ENCODE measurements around the gene CDC42EP3.

Gene CDC42EP3

DNA sequence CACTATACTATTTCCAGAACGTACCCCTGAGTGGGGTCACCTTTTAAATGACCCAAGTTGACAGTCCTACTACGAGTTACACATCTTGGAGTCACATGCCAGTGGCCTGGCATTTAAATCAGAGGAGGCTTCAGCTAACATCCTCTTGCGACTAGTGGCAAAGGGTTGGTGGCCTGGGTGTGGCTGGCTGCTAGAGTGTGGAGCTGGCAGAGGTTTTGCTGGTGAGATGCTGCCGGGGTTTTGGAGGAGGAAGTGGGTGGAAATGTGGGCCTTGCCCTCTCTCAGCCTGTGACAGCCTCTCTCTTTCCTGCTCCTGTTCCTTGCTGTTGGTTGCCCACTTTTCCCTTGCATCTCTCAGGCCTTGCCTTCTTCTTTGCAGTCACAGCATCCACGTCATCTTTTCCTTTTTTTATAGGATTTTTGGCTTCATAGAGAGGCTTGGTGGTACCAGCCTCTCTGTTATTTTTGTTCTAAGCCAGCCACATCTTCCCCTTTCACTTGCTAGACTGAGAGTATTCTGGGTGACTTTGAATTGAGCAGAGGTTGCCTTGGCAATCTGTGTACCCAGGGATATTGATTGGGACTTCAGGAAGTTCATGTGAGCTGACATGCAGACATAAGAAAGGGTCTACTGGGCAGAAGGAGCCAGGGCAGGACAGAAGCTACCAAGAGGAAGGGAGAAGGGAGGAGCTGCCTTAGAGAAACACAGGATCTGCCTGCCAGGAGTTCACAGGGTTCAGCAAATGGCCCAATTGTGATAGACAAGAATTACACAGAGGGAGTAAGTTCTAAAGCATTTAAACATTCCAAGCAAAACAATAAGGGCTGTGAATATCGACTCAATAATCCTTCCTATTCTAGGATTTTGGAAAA lies 55.4 kb downstream of the CDC42EP3 start:
- H3K4me3 ChIP-seq (ENCODE audit: low read length), result no peak overlapping the region
- TF ChIP-seq, protein P1, sequence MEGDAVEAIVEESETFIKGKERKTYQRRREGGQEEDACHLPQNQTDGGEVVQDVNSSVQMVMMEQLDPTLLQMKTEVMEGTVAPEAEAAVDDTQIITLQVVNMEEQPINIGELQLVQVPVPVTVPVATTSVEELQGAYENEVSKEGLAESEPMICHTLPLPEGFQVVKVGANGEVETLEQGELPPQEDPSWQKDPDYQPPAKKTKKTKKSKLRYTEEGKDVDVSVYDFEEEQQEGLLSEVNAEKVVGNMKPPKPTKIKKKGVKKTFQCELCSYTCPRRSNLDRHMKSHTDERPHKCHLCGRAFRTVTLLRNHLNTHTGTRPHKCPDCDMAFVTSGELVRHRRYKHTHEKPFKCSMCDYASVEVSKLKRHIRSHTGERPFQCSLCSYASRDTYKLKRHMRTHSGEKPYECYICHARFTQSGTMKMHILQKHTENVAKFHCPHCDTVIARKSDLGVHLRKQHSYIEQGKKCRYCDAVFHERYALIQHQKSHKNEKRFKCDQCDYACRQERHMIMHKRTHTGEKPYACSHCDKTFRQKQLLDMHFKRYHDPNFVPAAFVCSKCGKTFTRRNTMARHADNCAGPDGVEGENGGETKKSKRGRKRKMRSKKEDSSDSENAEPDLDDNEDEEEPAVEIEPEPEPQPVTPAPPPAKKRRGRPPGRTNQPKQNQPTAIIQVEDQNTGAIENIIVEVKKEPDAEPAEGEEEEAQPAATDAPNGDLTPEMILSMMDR (IDR thresholded peaks at IDR 0.05; ENCODE audit: insufficient read depth, low read depth, low read length, missing control alignments), result no peak
- DNase-seq (ENCODE audit: low read depth), result no peak

GRCh38 chr2:37614061-37614738 lies 57.2 kb downstream of the CDC42EP3 start:
- peak; percentile 75 for DNase-seq (ENCODE audit: low read depth)
- TF ChIP-seq, protein P1 (IDR thresholded peaks at IDR 0.05; ENCODE audit: insufficient read depth, low read depth, low read length, missing control alignments), result no peak
- no peak overlapping the region for H3K4me3 ChIP-seq (ENCODE audit: low read length)

GRCh38 chr2:37612382-37612781 lies 59.1 kb downstream of the CDC42EP3 start:
- TF ChIP-seq, protein P1 (IDR thresholded peaks at IDR 0.05; ENCODE audit: insufficient read depth, low read depth, low read length, missing control alignments), result no peak
- no peak overlapping the region for H3K4me3 ChIP-seq (ENCODE audit: low read length)
- DNase-seq (ENCODE audit: low read depth), result no peak

DNA sequence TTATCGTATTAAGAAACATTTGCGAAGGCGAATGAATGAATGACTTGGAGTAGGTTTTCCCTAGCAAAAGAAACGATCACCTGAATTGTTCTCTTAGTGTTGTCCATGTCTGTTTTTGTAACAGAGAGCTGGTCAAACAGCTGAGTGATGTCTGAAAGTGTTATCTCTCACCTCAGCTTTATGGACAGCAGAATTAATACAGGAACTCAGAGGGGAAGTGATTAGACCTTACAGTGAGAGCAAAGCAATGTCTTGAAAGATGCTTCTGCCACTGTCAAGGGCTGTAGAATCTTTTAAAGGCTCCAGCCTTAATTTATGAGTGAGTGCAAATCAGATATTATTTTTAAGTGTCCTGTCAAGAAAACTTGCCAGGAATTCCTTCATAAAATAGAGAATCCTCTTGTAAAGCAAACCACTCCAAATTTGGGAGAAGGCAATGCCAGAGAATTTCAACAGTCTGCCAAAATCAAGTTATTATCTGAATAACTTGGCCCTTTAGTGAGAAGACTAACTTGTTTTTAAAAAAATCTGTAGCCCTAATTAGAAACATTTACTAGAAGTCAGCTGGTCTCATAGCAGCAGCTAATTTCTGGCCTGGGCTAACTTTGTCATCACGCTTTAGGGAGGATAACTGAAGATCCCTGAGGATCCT lies 60.7 kb downstream of the CDC42EP3 start:
- H3K4me3 ChIP-seq (ENCODE audit: low read length), result no peak overlapping the region
- DNase-seq (ENCODE audit: low read depth), result no peak
- TF ChIP-seq, protein P1 (IDR thresholded peaks at IDR 0.05; ENCODE audit: insufficient read depth, low read depth, low read length, missing control alignments), result no peak

DNA sequence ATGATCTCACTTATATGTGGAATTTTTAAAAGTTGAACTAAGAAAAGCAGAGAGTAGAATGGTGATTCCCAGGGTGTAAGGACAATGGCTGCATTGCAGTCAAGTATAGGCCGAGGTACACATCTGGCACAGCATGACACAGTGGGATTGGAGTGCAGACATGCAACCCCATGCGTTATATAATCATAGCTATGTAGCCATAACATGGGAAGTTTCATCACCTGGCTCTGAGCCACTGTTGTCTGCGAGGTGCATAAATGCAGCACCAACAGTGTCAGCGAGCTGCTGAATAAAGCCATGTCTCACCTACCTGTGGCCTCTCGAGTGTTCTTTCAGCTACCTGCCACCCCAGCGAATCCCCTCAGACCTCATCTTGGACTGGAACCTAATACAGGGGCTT lies 61.7 kb downstream of the CDC42EP3 start:
- DNase-seq (ENCODE audit: low read depth), result peak; percentile 27
- H3K4me3 ChIP-seq (ENCODE audit: low read length), result no peak overlapping the region
- TF ChIP-seq, protein P1 (IDR thresholded peaks at IDR 0.05; ENCODE audit: insufficient read depth, low read depth, low read length, missing control alignments), result no peak

GRCh38 chr2:37604716-37605115 lies 66.7 kb downstream of the CDC42EP3 start:
- peak; percentile 42 for DNase-seq (ENCODE audit: low read depth)
- no peak overlapping the region for H3K4me3 ChIP-seq (ENCODE audit: low read length)
- TF ChIP-seq, protein P1 (IDR thresholded peaks at IDR 0.05; ENCODE audit: insufficient read depth, low read depth, low read length, missing control alignments), result no peak

Data from epithelial cell of esophagus (primary cell).